Astrocyte (in vitro differentiated cells and primary cell): ENCODE data around the gene HNRNPCL1. TPM values are rescaled to one million over a fixed set of nuclear protein-coding genes. Genes with fewer than 3 reads are reported as not detected.

ENCODE experiments used
- DNase-seq: peaks from one replicate; pipeline ENCODE4 v3.0.0-alpha.2; 2010; ENCODE audit warnings: low read depth
- FAIRE-seq: peaks from 2 replicates; lab custom pipeline; 2011; peaks lifted over from hg19 to GRCh38; lab: Jason Lieb, UNC
- H2AFZ ChIP-seq: 2 replicates; pipeline ENCODE4 v1.6.0; 2012; ENCODE audit warnings: low read depth, low read length, inconsistent platforms
- H3K27ac ChIP-seq: 2 replicates; pipeline ENCODE4 v1.5.1; 2011; ENCODE audit warnings: low read depth, low read length, inconsistent platforms
- H3K27me3 ChIP-seq: 2 replicates; pipeline ENCODE4 v1.6.0; 2011; ENCODE audit warnings: low read length, inconsistent platforms; ENCODE audit not compliant: insufficient read depth
- H3K36me3 ChIP-seq: 2 replicates; pipeline ENCODE4 v1.5.1; 2011; ENCODE audit warnings: low read length, inconsistent platforms; ENCODE audit not compliant: insufficient read depth
- H3K4me1 ChIP-seq: 2 replicates; pipeline ENCODE4 v1.5.1; 2011; ENCODE audit warnings: low read length, inconsistent platforms; ENCODE audit not compliant: insufficient read depth
- H3K4me2 ChIP-seq: 2 replicates; pipeline ENCODE4 v1.6.0; 2012; ENCODE audit warnings: low read length, inconsistent platforms
- H3K4me3 ChIP-seq: 2 replicates; pipeline ENCODE4 v1.5.1; 2011; ENCODE audit warnings: low read depth, mild to moderate bottlenecking, low read length, inconsistent platforms; ENCODE audit not compliant: insufficient read depth
- H3K79me2 ChIP-seq: 2 replicates; pipeline ENCODE4 v1.6.0; 2012; ENCODE audit warnings: mild to moderate bottlenecking, low read length, inconsistent platforms; ENCODE audit not compliant: insufficient read depth
- H3K9ac ChIP-seq: 2 replicates; pipeline ENCODE4 v1.6.0; 2012; ENCODE audit warnings: mild to moderate bottlenecking, low read length, inconsistent platforms
- H3K9me3 ChIP-seq: 2 replicates; pipeline ENCODE4 v1.5.1; 2012; ENCODE audit warnings: low read depth, mild to moderate bottlenecking, low read length, inconsistent platforms; ENCODE audit not compliant: insufficient read depth
- H4K20me1 ChIP-seq: 2 replicates; pipeline ENCODE4 v1.6.0; 2012; ENCODE audit warnings: low read length, inconsistent platforms; ENCODE audit not compliant: insufficient read depth
- H3K27ac Mint-ChIP-seq: one replicate; pipeline ENCODE4 v1.8.0; 2021; ENCODE audit warnings: mild to moderate bottlenecking, mixed read lengths; ENCODE audit not compliant: unreplicated experiment
- H3K27me3 Mint-ChIP-seq: one replicate; pipeline ENCODE4 v1.8.0; 2021; ENCODE audit warnings: low read depth, mixed read lengths; ENCODE audit not compliant: unreplicated experiment
- H3K36me3 Mint-ChIP-seq: one replicate; pipeline ENCODE4 v1.8.0; 2021; ENCODE audit warnings: low read depth, mixed read lengths; ENCODE audit not compliant: unreplicated experiment
- H3K4me1 Mint-ChIP-seq: one replicate; pipeline ENCODE4 v1.8.0; 2021; ENCODE audit warnings: low read depth, mixed read lengths; ENCODE audit not compliant: unreplicated experiment
- H3K4me3 Mint-ChIP-seq: one replicate; pipeline ENCODE4 v1.8.0; 2021; ENCODE audit warnings: mild to moderate bottlenecking, moderate library complexity, mixed read lengths; ENCODE audit not compliant: unreplicated experiment
- H3K9me3 Mint-ChIP-seq: one replicate; pipeline ENCODE4 v1.8.0; 2021; ENCODE audit warnings: mild to moderate bottlenecking, mixed read lengths; ENCODE audit not compliant: unreplicated experiment
- EZH2 ChIP-seq: IDR thresholded peaks from 2 replicates; pipeline ENCODE4 v1.6.1; 2012; ENCODE audit warnings: mild to moderate bottlenecking, low read length, inconsistent platforms; ENCODE audit not compliant: insufficient read depth
- total RNA-seq: library from RNA; stranded (reverse); gene quantifications from 2 replicates; pipeline ENCODE4 v1.2.1, GENCODE V29; 2021
- TF ChIP-seq, protein P1 (sequence below): IDR thresholded peaks from 2 replicates; pipeline ENCODE4 v1.5.1; 2011; ENCODE audit warnings: low read depth, mild to moderate bottlenecking, inconsistent platforms, low read length, moderate library complexity; ENCODE audit not compliant: insufficient read depth

Gene HNRNPCL1
- total RNA-seq, 1 donor from 2014 or later = not detected

DNA sequence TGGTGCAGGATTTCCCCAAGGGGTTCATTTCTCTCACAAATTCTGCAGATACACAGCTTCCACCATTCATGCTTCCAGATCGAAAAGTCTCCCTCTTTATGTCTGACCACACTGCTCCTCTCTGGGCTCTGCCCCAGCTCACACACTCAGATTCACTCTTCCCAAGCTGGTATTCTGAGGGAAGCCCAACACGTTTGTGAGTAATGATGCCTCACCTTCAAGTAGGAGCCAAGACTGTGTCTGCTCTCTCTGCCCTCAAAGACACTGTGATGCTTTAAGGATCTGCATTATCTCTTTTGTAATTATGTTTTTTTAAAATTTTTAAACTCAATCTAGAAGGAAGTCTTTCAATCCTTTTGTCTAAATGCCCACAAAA, 37.1 kb downstream of the HNRNPCL1 start:
- H3K27ac Mint-ChIP-seq = no peak overlapping the region
- no peaks in the 10 kb centered on the region for H3K27me3 ChIP-seq
- H2AFZ ChIP-seq = no peak overlapping the region
- no peak overlapping the region for H3K27ac ChIP-seq
- H3K36me3 ChIP-seq = no peaks in the 10 kb centered on the region
- no peak overlapping the region for H3K9ac ChIP-seq
- peak overlapping the region; percentile 46 for H3K4me2 ChIP-seq
- H3K27me3 Mint-ChIP-seq = peaks cover 3% of the 10 kb centered on the region
- FAIRE-seq (no peak), DNase-seq (no peak)
- no peak for TF ChIP-seq EZH2
- TF ChIP-seq, protein P1, sequence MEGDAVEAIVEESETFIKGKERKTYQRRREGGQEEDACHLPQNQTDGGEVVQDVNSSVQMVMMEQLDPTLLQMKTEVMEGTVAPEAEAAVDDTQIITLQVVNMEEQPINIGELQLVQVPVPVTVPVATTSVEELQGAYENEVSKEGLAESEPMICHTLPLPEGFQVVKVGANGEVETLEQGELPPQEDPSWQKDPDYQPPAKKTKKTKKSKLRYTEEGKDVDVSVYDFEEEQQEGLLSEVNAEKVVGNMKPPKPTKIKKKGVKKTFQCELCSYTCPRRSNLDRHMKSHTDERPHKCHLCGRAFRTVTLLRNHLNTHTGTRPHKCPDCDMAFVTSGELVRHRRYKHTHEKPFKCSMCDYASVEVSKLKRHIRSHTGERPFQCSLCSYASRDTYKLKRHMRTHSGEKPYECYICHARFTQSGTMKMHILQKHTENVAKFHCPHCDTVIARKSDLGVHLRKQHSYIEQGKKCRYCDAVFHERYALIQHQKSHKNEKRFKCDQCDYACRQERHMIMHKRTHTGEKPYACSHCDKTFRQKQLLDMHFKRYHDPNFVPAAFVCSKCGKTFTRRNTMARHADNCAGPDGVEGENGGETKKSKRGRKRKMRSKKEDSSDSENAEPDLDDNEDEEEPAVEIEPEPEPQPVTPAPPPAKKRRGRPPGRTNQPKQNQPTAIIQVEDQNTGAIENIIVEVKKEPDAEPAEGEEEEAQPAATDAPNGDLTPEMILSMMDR = no peak
- H3K9me3 Mint-ChIP-seq = peaks cover 5% of the 10 kb centered on the region
- no peaks in the 10 kb centered on the region for H3K9me3 ChIP-seq
- no peak overlapping the region for H3K4me3 ChIP-seq
- peaks cover 4% of the 10 kb centered on the region for H3K4me1 Mint-ChIP-seq
- H4K20me1 ChIP-seq = no peaks in the 10 kb centered on the region
- H3K4me1 ChIP-seq = no peaks in the 10 kb centered on the region
- no peaks in the 10 kb centered on the region for H3K79me2 ChIP-seq
- no peak overlapping the region for H3K4me3 Mint-ChIP-seq
- H3K36me3 Mint-ChIP-seq = no peaks in the 10 kb centered on the region

GRCh38 chr1:12810691-12811408, 37.7 kb downstream of the HNRNPCL1 start:
- H3K4me2 ChIP-seq = peak overlapping the region; percentile 46
- peak overlapping the region; percentile 17 for H2AFZ ChIP-seq
- no peaks in the 10 kb centered on the region for H3K9me3 ChIP-seq
- Mint-ChIP-seq H3K36me3 (no peaks in the 10 kb centered on the region), H3K27ac (no peak overlapping the region), H3K4me1 (peaks cover 4% of the 10 kb centered on the region), H3K4me3 (no peak overlapping the region), H3K9me3 (peaks cover 5% of the 10 kb centered on the region), H3K27me3 (peaks cover 3% of the 10 kb centered on the region)
- no peak overlapping the region for H3K9ac ChIP-seq
- H4K20me1 ChIP-seq = no peaks in the 10 kb centered on the region
- no peak overlapping the region for H3K4me3 ChIP-seq
- no peak for TF ChIP-seq EZH2
- TF ChIP-seq, protein P1 = no peak
- no peaks in the 10 kb centered on the region for H3K4me1 ChIP-seq
- no peaks in the 10 kb centered on the region for H3K36me3 ChIP-seq
- peak; percentile 4 for DNase-seq
- H3K79me2 ChIP-seq = no peaks in the 10 kb centered on the region
- no peak overlapping the region for H3K27ac ChIP-seq
- FAIRE-seq = no peak
- no peaks in the 10 kb centered on the region for H3K27me3 ChIP-seq

DNA sequence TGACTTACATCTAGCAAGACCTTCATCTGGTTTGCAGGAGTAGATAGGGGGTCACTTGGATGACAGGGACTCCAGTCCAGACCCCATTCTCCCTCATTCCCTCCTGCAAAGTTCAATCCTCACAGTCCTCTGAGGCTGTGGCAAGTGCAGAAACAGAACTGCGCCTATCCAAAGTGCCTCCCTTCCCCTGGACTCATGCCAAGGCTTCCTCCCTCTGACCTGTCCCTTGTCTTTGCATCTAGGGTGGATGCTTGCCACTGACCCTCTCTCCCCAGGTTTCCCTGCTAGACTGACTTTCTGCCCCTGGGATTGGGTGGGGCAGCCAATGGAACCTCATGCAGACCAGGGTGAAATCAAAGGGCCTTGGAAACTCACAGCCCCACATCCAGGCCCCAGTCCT, 38.6 kb downstream of the HNRNPCL1 start:
- H3K9ac ChIP-seq = no peak overlapping the region
- peaks cover 4% of the 10 kb centered on the region for H3K4me1 Mint-ChIP-seq
- FAIRE-seq = no peak
- no peaks in the 10 kb centered on the region for H4K20me1 ChIP-seq
- H3K27me3 ChIP-seq = no peaks in the 10 kb centered on the region
- TF ChIP-seq, protein P1 = no peak
- no peak for TF ChIP-seq EZH2
- no peak overlapping the region for H3K4me3 Mint-ChIP-seq
- no peak overlapping the region for H3K27ac ChIP-seq
- no peak for DNase-seq
- H3K4me2 ChIP-seq = no peak overlapping the region
- H3K79me2 ChIP-seq = no peaks in the 10 kb centered on the region
- H3K4me1 ChIP-seq = no peaks in the 10 kb centered on the region
- H2AFZ ChIP-seq = no peak overlapping the region
- no peak overlapping the region for H3K4me3 ChIP-seq
- H3K9me3 Mint-ChIP-seq = peaks cover 5% of the 10 kb centered on the region
- no peaks in the 10 kb centered on the region for H3K9me3 ChIP-seq
- peaks cover 3% of the 10 kb centered on the region for H3K27me3 Mint-ChIP-seq
- no peaks in the 10 kb centered on the region for H3K36me3 ChIP-seq
- H3K36me3 Mint-ChIP-seq = no peaks in the 10 kb centered on the region
- H3K27ac Mint-ChIP-seq = no peak overlapping the region
